GM12801 (cell line): Measurements from ENCODE around the gene HOXD11.

Source experiments
- TF ChIP-seq, protein P1 (sequence below): IDR thresholded peaks from one replicate; pipeline ENCODE4 v1.5.1; 2011; ENCODE audit warnings: control low read depth; ENCODE audit not compliant: insufficient read length; ENCODE audit errors: extremely low read depth

HOXD11 gene

DNA sequence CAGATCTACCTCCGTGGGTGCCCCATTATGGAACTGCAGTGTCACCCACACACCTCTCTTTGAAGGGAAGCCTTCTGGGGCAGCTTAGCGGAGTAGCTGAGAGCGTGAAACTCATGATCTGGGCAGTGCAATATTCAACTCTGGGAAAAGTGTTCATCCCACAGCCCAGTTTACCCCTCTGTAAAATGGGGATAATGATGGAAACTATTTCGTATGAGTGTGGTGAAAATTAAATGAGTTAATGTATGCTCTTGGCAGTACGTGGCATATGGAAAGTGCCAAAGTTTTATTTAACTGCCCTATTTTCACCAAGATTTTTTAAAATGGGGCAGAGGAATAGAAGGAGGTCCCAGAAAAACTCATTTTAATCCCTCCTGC is 34.8 kb upstream of the HOXD11 start:
- TF ChIP-seq, protein P1, sequence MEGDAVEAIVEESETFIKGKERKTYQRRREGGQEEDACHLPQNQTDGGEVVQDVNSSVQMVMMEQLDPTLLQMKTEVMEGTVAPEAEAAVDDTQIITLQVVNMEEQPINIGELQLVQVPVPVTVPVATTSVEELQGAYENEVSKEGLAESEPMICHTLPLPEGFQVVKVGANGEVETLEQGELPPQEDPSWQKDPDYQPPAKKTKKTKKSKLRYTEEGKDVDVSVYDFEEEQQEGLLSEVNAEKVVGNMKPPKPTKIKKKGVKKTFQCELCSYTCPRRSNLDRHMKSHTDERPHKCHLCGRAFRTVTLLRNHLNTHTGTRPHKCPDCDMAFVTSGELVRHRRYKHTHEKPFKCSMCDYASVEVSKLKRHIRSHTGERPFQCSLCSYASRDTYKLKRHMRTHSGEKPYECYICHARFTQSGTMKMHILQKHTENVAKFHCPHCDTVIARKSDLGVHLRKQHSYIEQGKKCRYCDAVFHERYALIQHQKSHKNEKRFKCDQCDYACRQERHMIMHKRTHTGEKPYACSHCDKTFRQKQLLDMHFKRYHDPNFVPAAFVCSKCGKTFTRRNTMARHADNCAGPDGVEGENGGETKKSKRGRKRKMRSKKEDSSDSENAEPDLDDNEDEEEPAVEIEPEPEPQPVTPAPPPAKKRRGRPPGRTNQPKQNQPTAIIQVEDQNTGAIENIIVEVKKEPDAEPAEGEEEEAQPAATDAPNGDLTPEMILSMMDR = no peak

- TF ChIP-seq, protein P1 = no peak
Observed at GRCh38 chr2:176072951-176073904, 33.9 kb upstream of the HOXD11 start.

DNA sequence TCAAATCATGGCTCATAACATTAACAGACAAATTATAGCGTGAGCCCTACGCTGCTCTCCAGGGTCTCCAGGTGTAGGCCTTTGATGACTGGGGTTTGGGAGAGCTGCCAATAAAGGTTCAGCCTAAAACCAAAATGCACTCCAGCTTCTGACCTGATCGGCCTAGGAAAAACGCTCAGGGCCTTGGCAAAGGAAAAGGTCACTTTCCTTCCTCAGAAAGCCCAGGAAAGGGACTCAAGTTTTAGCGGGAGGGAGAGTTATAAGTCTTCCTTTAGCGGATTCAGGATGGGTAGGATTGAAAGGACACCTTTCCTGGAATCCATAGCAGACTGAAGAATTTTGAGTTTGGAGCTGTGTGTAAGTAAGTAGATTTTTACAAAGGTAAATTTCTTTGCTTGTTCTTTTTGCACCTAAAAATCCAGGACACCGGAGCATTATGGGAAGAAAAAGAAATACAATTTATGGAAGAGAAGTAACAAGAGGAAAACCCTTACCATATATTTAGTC is 32.1 kb upstream of the HOXD11 start:
- TF ChIP-seq, protein P1 = no peak

DNA sequence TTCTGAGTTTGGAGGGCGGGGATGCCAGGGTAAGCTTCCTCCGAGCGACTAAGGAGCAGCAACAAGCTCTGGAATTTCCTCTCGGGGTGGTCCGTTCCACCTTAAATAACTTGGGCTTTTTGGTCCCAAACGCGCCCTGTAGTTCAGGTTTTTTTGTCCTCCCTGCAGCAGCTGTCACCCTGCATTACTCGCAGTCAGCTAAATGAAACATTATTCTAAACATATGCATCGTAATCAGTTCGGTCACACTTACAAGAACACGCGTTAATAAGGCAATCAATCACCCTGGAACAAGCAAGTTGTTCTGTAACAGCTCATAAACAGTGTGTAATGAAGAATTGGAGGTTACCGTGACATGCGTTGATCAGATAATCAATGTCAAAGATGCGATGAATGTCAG is 31.6 kb upstream of the HOXD11 start:
- TF ChIP-seq, protein P1 = no peak

DNA sequence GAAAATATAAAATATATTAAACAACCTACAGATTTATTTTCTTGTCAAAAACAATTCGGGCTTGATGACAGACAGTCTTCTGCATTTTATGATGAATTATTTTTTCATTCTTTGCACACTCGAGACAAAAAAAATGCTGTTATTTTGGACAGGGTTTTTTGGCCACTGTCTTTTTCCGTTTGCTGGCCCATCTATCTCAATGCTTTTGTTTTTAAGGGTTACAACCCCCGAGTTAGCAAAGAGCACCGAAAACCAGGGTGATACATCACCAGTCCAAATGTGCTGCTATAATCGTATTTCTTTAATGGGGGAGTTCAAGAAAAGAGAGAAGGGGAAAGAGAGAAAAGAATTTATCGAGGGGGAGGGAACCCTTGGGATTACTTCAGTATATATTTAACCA is 31.0 kb upstream of the HOXD11 start:
- TF ChIP-seq, protein P1 = no peak

- TF ChIP-seq, protein P1 = no peak
Observed at GRCh38 chr2:176076796-176077195, 30.3 kb upstream of the HOXD11 start.

DNA sequence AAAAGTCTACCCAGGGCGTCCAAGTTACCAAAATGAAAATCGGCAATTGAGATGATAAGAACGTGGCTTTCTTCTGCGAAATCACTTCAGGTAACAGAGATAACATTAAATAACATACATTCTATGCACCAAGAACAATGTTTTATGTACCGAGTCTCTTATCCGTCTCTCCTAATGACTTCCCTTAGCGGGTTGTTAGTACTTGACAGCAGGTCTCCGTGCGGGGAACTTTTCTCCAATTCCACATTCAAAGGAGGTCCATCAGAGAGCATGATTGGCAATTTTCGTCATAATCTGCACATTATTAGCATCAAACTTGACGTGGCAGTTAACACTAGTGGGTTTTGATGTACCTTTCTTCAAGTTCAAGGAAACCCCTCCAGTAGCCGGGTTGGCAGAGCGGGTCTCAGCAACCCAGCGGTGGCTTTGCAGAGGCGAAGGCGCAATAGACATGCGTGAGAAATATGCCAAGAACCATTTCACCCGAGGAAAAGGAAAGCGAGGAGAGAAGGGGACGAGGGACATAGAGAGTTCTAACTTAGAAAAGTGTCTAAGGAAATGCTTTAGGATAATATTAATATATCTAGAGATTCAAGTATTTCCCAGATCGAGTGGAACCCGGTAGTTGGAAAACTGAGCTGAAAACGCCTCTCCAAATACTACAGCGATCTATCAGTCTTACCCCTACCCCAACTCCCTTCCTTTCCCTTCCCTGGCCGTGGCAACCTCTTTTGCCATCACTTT is 28.4 kb upstream of the HOXD11 start:
- TF ChIP-seq, protein P1 = no peak
